Panc1 (cell line): Measurements from ENCODE around the gene RBFA. TPM values are rescaled to one million over a fixed set of nuclear protein-coding genes. Genes with fewer than 3 reads are reported as not detected.

ENCODE experiments used
- ATAC-seq: fragments of 200-7000 bp; cut with Tn5 transposase; 2 replicates; pipeline ENCODE4 v1.9.1; 2020; ENCODE audit warnings: mild to moderate bottlenecking, moderate library complexity
- BruUV-seq: library from RNA; stranded (reverse); fragments of 400-500 nt; replicated peaks from 2 replicates; lab custom pipeline; 2021; lab: Mats Ljungman, UMichigan
- CTCF ChIA-PET: fragments of 300-600 bp; sonication (Branson Sonifier 250); formaldehyde crosslinking; loops from one replicate; lab custom pipeline; 2022; ENCODE audit warnings: antibody characterized with exemption; lab: Charles Lee
- POLR2A ChIA-PET: fragments of 300-600 bp; sonication (Branson Sonifier 250); formaldehyde crosslinking; loops from one replicate; lab custom pipeline; 2022; ENCODE audit warnings: antibody characterized with exemption; lab: Charles Lee
- DNase-seq: peaks from one replicate; pipeline ENCODE4 v3.0.0-alpha.2; 2010; ENCODE audit warnings: low read depth, low spot score
- H3K27ac ChIP-seq: 2 replicates; pipeline ENCODE4 v1.5.1; 2011; ENCODE audit warnings: mild to moderate bottlenecking, low read length, inconsistent platforms
- H3K27me3 ChIP-seq: fragments of 200-500 bp; sonication (Bioruptor generic); 2 replicates; pipeline ENCODE4 v1.6.0; 2014; ENCODE audit warnings: low read length, inconsistent platforms; ENCODE audit not compliant: control insufficient read depth, insufficient read depth
- H3K36me3 ChIP-seq: fragments of 200-500 bp; sonication (Bioruptor generic); 2 replicates; pipeline ENCODE4 v1.5.1; 2014; ENCODE audit warnings: inconsistent platforms, mild to moderate bottlenecking, low read length, moderate library complexity; ENCODE audit not compliant: control insufficient read depth, insufficient read depth
- H3K4me1 ChIP-seq: 2 replicates; pipeline ENCODE4 v1.5.1; 2011; ENCODE audit warnings: inconsistent platforms, mild to moderate bottlenecking, low read length, moderate library complexity; ENCODE audit not compliant: control insufficient read depth, insufficient read depth
- H3K4me3 ChIP-seq, 2 experiments: 2 replicates each; pipeline ENCODE4 v1.5.1; 2011 to 2012; ENCODE audit warnings: low read depth in 2 of 2, low read length in 2 of 2, mild to moderate bottlenecking in 2 of 2, inconsistent platforms in 1 of 2, moderate library complexity in 1 of 2
- H3K9me3 ChIP-seq: fragments of 200-500 bp; sonication (Bioruptor generic); 2 replicates; pipeline ENCODE4 v1.5.1; 2014; ENCODE audit warnings: low read depth, mild to moderate bottlenecking, inconsistent platforms, low read length, moderate library complexity; ENCODE audit not compliant: control insufficient read depth, insufficient read depth
- POLR2AphosphoS5 ChIP-seq: IDR thresholded peaks from 2 replicates; pipeline ENCODE4 v1.6.1; 2012; ENCODE audit warnings: mild to moderate bottlenecking, low read depth, low read length, moderate library complexity
- REST ChIP-seq, 2 experiments: IDR thresholded peaks; 2 replicates each; pipeline ENCODE4 v1.6.1; 2011 to 2012; ENCODE audit warnings: low read depth in 2 of 2, control low read depth in 1 of 2, low read length in 1 of 2, mild to moderate bottlenecking in 1 of 2, moderate library complexity in 1 of 2; ENCODE audit not compliant: insufficient read depth in 1 of 2
- SIN3A ChIP-seq: IDR thresholded peaks from 2 replicates; pipeline ENCODE4 v1.6.1; 2012; ENCODE audit warnings: low read depth, mild to moderate bottlenecking, low read length, moderate library complexity, borderline replicate concordance; ENCODE audit not compliant: insufficient read depth
- TCF7L2 ChIP-seq: IDR thresholded peaks from 2 replicates; pipeline ENCODE4 v1.6.1; 2011; ENCODE audit warnings: mild to moderate bottlenecking, low read depth, low read length, inconsistent platforms
- in situ Hi-C: cut with HindIII; loops from 2 replicates; pipeline ENCODE4 v1.10.0; 2016; ENCODE audit warnings: low sequenced_read_pairs, low pct_unique_long_range_greater_than_20kb
- intact Hi-C: fragments of 100-400 bp; cut with micrococcal nuclease; formaldehyde crosslinking; loops from one replicate; pipeline ENCODE4 v1.10.0; 2022; ENCODE audit not compliant: unreplicated experiment
- total RNA-seq: library from RNA; stranded (reverse); gene quantifications from one replicate; pipeline ENCODE4 v1.2.1, GENCODE V29; 2021; ENCODE audit not compliant: unreplicated experiment
- TF ChIP-seq, protein P1 (sequence below): fragments of 450-650 bp; IDR thresholded peaks from 2 replicates; pipeline ENCODE4 v1.5.1; 2017; ENCODE audit warnings: mild to moderate bottlenecking

The RBFA gene
- total RNA-seq, 1 experiment from 2014 or later: 83.1 TPM

- H3K27ac ChIP-seq: peak overlapping the region; percentile 95
- POLR2A ChIA-PET: interaction anchor here (0.6 to 0.7 kb wide), 3 partner anchors 8 to 146 kb away, joined by 4 read pairs; no protein-coding TSS in a partner anchor
- H3K9me3 ChIP-seq: no peaks in the 10 kb centered on the region
- no TSS peak for BruUV-seq
- peak overlapping the region; percentile 68 to 87 for H3K4me3 ChIP-seq
- TF ChIP-seq TCF7L2 (no peak), POLR2AphosphoS5 (no peak), SIN3A (no peak; the same call in 1 of the 2 replicates), REST (IDR thresholded peaks at IDR 0.05; ENCODE audit: insufficient read depth in 1 of 2, low read depth in 2 of 2, low read length in 1 of 2) (no peak; a peak in 1 of 4 replicates)
- TF ChIP-seq, protein P1, sequence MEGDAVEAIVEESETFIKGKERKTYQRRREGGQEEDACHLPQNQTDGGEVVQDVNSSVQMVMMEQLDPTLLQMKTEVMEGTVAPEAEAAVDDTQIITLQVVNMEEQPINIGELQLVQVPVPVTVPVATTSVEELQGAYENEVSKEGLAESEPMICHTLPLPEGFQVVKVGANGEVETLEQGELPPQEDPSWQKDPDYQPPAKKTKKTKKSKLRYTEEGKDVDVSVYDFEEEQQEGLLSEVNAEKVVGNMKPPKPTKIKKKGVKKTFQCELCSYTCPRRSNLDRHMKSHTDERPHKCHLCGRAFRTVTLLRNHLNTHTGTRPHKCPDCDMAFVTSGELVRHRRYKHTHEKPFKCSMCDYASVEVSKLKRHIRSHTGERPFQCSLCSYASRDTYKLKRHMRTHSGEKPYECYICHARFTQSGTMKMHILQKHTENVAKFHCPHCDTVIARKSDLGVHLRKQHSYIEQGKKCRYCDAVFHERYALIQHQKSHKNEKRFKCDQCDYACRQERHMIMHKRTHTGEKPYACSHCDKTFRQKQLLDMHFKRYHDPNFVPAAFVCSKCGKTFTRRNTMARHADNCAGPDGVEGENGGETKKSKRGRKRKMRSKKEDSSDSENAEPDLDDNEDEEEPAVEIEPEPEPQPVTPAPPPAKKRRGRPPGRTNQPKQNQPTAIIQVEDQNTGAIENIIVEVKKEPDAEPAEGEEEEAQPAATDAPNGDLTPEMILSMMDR: no peak
- in situ Hi-C loops: no loop called here
- ATAC-seq (peak; percentile 86), DNase-seq (no peak)
- peaks cover 16% of the 10 kb centered on the region for H3K4me1 ChIP-seq
- H3K36me3 ChIP-seq: peaks cover 10% of the 10 kb centered on the region
- CTCF ChIA-PET: no interaction called here
- intact Hi-C loops: loop anchor here (5.0 kb wide), 1 partner anchor 39 kb away; no protein-coding TSS in a partner anchor
- H3K27me3 ChIP-seq: no peaks in the 10 kb centered on the region
Observed at GRCh38 chr18:79988071-79988450, 46.2 kb upstream of the RBFA start.

GRCh38 chr18:79988451-79989194 lies 45.6 kb upstream of the RBFA start, which contains the start of gene TXNL4A:
TSS of gene TXNL4A (minus strand) at chr18:79988563. CDS start at chr18:79988392, 171 bp downstream.
- BruUV-seq: TSS peak; percentile 95
- no peak; the same call in 1 of the 2 replicates for TF ChIP-seq TCF7L2
- TF ChIP-seq SIN3A: peak; percentile 82; the same call in 1 of the 2 replicates
- TF ChIP-seq POLR2AphosphoS5: peak; percentile 99
- Histone ChIP-seq H3K9me3 (no peaks in the 10 kb centered on the region), H3K36me3 (peaks cover 10% of the 10 kb centered on the region), H3K4me3 (peak within 1 kb of the TSS; percentile 68 to 87), H3K4me1 (peaks cover 13% of the 10 kb centered on the region), H3K27me3 (no peaks in the 10 kb centered on the region), H3K27ac (peak within 1 kb of the TSS; percentile 96)
- intact Hi-C loops (loop anchor here (5.0 kb wide), 1 partner anchor 39 kb away; no protein-coding TSS in a partner anchor), in situ Hi-C loops (no loop called here)
- ATAC-seq (peak; percentile 99), DNase-seq (peak; percentile 52)
- ChIA-PET CTCF (interaction anchor here (0.7 kb wide), 1 partner anchor 189 kb away, joined by 5 read pairs; no protein-coding TSS in a partner anchor), POLR2A (interaction anchor here (0.6 to 0.7 kb wide), 4 partner anchors 20 to 146 kb away, joined by 3 to 11 read pairs (median 5); no protein-coding TSS in a partner anchor)
